HG03045 (cell line): ENCODE results near the gene CCDC30.
"Not testable (repeated sequence)": the region's sequence is repeated elsewhere in the genome, so short reads cannot be mapped to it uniquely, and the experiment has no call there.

Experiments
- ATAC-seq: cut with Tn5 transposase; IDR thresholded peaks from one replicate; pipeline ENCODE4 v1.9.1; 2021; ENCODE audit warnings: mild to moderate bottlenecking, moderate library complexity; ENCODE audit not compliant: unreplicated experiment

CCDC30 gene

DNA sequence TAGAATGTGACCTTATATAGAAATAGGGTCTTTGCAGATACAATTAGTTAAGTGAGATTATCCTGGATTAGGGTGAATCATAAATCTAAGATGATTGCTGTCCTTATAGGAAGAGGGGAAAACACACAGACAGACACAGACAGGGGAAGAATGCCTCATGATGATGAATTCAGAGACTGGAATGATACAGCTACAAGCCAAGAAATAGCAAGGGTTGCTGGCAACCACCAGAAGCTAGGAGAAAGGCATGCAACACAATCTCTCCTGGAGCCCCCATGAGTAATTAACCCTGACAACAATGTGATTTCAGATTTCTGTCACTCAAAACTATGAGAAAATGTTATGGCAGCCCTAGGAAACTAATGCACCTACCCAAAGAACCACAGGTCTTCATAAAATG, 176.0 kb downstream of the CCDC30 start:
- no peak for ATAC-seq

DNA sequence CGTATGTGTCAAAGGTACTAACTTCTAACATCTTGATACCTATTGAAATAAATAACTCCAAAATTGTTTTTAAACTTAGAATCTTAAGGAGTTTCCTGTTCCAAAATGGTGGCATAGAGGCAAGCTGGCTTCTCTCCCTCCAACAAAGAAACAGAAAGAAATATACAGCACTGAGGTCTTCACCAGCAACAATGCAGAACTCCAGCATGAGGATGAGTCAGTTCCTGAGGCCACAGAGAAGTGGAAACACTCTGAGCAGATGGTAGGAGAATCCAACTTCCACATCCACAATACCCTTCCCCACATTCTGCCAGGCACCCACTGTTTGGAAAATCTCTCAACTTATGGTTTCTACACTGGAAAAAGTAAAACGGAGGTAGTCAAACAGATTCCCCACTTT, 183.0 kb downstream of the CCDC30 start:
- ATAC-seq = no peak

DNA sequence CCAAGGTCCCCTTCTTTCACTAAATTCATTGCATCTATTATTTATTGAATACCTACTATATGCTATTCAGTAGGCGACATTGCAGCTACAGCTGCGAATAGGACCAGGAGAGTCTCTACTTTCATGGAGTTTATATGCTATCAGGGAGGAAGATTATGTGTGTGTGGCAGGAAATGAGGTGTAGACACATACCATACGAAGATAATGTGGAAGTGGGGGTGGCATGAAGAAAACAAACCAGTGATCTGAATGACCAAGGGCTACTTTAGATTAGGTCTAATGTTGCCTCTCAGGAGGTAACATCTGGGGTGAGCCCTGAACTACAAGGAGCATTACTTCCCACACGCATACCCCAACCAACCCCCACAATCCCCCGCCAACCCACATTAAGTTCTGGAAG, 194.1 kb downstream of the CCDC30 start:
- no peak for ATAC-seq

GRCh38 chr1:42657981-42658876, 195.1 kb downstream of the CCDC30 start, which contains the start of gene PPIH:
PPIH (plus strand) TSS chr1:42658423; CDS start chr1:42658447, 24 bp downstream.
- ATAC-seq = peak; percentile 96

DNA sequence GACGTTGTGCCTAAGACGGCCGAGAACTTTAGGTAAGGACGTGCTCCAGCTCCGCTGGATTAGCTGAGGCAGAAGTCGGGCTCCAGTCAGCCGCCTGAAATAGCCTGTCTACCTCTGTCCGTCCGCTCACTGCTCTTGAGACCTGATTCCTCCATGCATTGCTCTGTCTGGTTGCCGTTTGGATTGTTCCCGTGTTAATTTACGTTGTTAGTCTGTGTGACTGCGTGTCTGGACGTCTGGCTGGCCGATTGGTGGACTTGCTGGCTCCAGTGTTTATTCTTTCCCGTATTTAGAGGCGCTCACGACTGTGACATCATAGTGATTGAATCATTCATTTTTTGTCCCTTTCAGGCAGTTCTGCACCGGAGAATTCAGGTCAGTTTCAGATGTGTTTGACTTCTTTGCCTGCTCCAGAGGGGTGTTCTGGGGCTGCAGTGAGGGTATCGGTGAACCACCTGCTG, 195.8 kb downstream of the CCDC30 start:
- ATAC-seq = no peak

DNA sequence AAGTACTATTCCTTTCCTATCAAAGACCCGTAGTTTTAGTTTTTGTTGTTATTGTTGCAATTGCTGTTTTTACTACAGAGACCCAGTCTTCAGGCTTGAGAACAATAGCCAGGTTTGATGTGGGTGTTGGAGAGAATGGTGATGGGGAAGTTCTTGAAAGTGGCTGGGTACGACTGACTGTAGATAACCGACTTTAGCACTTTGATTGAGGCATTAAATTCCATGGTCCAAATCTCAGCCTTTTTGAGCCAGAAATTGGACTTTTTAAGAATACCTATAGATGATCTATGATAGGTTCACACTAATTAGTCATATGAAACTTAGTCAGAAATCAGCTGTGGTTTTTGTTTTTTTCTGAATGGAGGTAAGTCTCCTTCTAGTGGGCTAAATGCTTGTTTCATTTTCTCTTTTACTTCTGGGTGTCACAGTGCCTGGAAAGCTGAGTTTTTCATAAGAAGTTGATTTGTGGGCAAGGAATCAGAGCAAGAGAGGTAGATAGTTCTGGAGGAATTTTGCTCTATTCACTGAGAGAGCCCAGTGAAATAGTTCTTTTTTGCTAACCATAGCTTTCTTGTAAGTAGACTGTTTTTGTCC, 197.9 kb downstream of the CCDC30 start:
- ATAC-seq = no peak

DNA sequence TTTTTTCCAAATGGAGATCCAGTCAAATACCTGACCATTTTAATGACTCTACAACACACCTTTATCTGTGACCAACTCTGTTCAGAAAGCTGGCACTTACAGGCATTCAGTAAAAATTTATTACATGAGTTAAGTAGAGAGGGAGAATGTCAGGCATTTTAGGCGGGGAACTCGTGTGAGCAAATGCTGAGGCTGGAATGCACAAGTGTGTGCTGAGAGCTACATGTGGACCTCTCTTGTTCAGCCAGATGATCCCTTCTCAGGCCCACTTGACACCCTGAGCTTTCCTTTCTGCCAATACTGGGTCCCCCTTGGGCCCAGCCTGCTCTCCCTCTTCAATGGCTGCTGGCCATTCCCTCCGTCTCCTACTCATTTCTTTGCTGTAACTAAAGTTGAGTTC, 206.8 kb downstream of the CCDC30 start:
- no peak for ATAC-seq

GRCh38 chr1:42670425-42670824, 207.3 kb downstream of the CCDC30 start:
- ATAC-seq = no peak

- ATAC-seq = no peak
These were observed 211.1 kb downstream of the CCDC30 start for GRCh38 chr1:42674214-42674613.

GRCh38 chr1:42674682-42675081, 211.6 kb downstream of the CCDC30 start:
- ATAC-seq = no peak

GRCh38 chr1:42675467-42675866, 212.4 kb downstream of the CCDC30 start:
- ATAC-seq = no peak

DNA sequence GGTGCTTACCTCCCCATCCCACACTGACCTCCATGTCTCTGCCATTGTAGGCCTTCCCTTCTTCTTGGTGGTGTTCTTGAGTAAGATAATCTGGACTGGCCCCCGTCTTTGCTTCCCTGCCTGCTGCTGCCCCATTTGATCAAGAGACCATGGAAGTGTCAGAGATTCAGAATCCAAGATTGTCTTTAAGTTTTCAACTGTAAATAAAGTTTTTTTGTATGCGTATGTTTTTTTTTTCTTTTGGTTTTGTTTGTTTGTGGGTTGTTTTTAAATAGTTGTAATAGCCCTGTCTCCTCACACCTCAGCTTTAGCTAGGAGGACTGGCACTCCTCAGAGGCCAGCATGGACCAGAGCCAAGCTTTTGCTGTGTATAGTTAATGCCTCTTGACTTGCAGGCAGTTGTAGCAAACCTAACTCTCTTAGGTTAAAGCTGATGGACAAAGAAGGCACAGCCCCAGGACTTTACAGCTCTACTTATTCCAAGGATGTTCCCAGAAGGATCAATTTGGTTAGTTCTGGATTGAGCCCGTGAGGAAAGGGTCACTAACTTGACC, 213.5 kb downstream of the CCDC30 start:
- no peak for ATAC-seq

- no peak for ATAC-seq
These were observed 216.4 kb downstream of the CCDC30 start for GRCh38 chr1:42679364-42679983.

DNA sequence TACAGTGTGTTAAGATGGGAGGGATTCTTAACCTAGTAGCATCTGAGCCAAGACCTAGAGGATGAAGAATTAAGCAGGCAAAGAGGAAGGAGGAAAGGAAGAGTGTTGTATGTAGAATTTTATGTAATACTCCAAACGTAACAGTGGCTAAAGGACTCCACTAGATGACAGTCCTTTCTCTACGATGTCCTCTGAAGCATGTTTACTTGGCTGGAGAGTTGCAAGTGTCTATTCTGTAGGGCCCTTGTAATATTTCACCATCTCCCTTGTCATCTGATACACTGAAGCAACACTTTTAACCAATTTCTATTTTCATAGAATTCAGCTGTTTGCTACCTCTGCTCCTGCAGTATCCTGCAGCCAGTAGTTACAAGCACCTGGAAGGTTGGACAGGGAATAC, 217.0 kb downstream of the CCDC30 start:
- no peak for ATAC-seq

DNA sequence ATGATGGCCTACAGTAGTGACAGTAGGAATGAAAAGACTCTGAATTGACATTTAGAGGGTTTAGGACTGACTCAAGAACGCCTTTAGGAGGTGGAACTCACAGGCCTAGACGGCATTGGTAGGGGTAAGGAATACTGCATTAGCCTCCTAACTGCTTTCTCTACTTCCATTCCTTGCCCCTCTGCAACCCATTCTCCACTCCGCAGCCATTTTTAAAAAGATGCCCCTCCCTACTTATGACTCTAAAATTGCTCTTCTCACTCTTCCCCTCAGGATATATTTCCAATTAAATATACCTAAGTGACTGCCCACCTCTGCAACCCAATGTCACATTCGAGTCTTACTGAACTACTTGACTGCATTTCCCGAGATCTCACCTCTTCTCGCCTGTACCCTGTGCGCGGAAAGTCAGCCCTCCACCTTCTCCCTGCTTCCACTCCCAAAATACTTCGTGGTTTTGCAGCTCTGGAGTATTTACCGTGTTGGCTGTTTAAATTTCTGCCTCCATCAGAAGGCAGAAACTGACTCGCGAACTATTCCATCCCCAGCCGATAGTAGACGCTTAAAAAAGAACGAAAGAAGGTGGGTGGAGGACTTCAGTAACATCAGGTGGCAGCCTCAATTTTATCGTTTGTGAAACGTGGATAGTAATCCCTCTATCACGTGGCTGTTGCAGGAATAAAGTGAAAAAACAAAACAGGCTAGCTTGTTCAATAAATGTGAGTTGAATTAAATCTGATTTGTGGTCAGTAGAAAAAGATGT, 218.0 kb downstream of the CCDC30 start:
- no peak for ATAC-seq

DNA sequence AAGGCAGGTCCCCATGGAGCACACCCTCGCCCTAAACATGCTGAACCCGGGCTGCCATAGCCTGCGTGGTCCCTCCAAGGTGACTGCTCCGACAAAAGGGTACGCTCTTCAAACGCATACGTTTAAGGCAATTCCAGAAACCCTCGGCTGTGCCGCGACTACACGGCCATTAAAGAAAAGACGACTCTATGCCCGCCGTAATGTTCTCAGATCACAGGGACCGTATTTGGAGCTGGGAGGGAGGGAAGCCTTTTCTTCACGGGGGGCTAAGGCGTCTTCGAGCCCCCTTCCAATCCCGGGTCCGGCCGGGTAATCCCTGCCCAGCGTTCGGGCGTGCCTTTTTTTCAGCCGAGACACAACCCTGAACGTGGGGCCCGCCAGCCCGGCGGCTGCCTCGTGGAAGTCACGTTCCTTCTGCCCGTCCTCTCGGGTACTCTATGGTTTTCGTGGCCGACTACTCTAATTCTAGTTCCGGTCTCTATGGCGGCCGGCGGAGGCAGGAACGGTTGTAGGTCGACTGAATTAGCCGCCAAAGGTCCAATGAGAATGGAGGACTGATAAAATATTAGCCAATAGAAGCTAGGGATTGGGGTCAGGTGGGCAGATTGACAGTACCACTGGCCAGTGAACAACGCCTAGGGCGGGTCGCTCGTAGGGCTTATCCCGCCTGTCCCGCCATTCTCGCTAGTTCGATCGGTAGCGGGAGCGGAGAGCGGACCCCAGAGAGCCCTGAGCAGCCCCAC, 218.8 kb downstream of the CCDC30 start, which contains the start of gene YBX1:
Gene YBX1 (plus strand): TSS at position 678 of the 743 bp plus-strand sequence. CDS start 148 bp downstream, outside the sequence.
- ATAC-seq = peak; percentile 90

- not testable (repeated sequence) for ATAC-seq
These were observed 219.3 kb downstream of the CCDC30 start for GRCh38 chr1:42682484-42682738.

GRCh38 chr1:42682739-42683531, 219.8 kb downstream of the CCDC30 start:
- ATAC-seq = peak; percentile 46

DNA sequence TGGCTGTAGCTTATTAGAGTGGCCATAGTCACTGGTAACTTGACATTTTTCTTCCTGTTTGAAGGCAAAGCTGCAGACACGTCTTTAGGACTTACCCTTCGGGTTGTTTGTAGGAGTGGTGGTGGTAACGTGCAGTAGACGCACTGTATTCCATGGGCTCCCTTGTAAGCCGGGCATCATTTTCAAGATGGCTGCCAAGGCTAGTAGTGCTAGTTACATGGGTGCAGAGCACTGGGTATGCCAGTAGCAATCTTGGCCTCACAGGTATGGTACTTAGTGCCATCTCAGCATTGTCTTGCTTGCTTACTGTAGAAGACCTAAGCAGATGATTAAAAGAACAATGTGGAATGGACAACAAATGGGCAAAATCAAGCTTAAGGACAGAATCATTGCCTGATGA, 221.1 kb downstream of the CCDC30 start:
- no peak for ATAC-seq
